Stimulated activated memory B cell treated with anti-CD40 and anti-IgM and Interleukin-4, amounts not matched to agents 10 μg/mL and 1 μg/mL and 100 μg/mL, for 72 hours (primary cell): Measurements from ENCODE around the gene MCF2L2.
"Not testable (repeated sequence)": the region's sequence is repeated elsewhere in the genome, so short reads cannot be mapped to it uniquely, and the experiment has no call there.

Experiments
- ATAC-seq: fragments of 150-1000 bp; cut with Tn5 transposase; 2 replicates; pipeline ENCODE4 v1.10.0; 2021
- H3K27ac Mint-ChIP-seq: one replicate; pipeline ENCODE4 v1.8.0; 2022; ENCODE audit warnings: mild to moderate bottlenecking, mixed read lengths
- H3K27me3 Mint-ChIP-seq: one replicate; pipeline ENCODE4 v1.8.0; 2022; ENCODE audit warnings: mixed read lengths
- H3K36me3 Mint-ChIP-seq: one replicate; pipeline ENCODE4 v1.8.0; 2022; ENCODE audit warnings: mixed read lengths
- H3K4me1 Mint-ChIP-seq: one replicate; pipeline ENCODE4 v1.8.0; 2022; ENCODE audit warnings: mixed read lengths
- H3K4me3 Mint-ChIP-seq: one replicate; pipeline ENCODE4 v1.8.0; 2022; ENCODE audit warnings: mild to moderate bottlenecking, moderate library complexity, mixed read lengths
- H3K9me3 Mint-ChIP-seq: one replicate; pipeline ENCODE4 v1.8.0; 2022; ENCODE audit warnings: mixed read lengths

MCF2L2 gene

DNA sequence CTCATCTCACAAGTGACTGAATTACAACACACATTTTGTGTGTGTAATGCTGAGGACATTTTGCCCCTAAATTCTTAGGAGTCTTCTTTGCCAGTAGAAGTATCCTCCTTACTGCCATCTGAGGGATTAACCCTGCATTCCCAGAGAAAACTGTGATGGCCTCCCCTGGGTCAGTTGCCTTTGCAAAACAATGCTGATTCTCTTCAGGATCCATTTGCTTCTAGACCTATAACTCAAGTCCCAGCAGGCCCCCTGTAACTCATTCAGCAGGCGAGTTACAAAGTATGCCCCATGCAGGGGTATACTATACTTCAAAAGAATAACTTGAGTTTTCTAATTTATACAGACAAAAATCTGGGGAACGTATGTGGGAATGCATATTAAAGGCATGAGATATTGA, 6.6 kb upstream of the MCF2L2 start:
- peaks cover 8% of the 10 kb centered on the region for H3K27me3 Mint-ChIP-seq
- ATAC-seq: no peak
- no peak overlapping the region for H3K27ac Mint-ChIP-seq
- H3K4me3 Mint-ChIP-seq: no peak overlapping the region
- no peaks in the 10 kb centered on the region for H3K9me3 Mint-ChIP-seq
- H3K36me3 Mint-ChIP-seq: no peaks in the 10 kb centered on the region
- peaks cover 19% of the 10 kb centered on the region for H3K4me1 Mint-ChIP-seq

DNA sequence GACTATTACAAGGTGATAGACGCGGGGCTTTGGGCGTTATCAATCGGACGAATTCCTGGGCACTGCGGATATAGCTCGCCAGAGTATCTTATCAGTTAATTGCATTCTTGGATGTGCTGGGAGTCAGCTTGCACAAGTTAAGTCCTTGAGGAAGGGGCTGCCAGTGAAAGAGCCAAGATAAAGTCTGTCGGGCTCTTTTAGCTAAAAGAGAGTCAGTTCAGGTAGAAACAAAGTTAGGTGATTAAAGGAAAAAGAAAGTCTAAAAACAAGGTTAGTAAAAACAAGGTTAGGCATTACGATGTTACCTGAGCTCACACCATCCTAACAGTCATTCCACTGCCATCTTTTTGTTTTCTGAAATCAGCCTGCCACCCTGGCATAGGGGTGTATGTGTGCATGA, 6.1 kb upstream of the MCF2L2 start:
- H3K4me1 Mint-ChIP-seq: peaks cover 19% of the 10 kb centered on the region
- H3K36me3 Mint-ChIP-seq: no peaks in the 10 kb centered on the region
- no peak for ATAC-seq
- H3K27ac Mint-ChIP-seq: no peak overlapping the region
- H3K4me3 Mint-ChIP-seq: no peak overlapping the region
- peaks cover 13% of the 10 kb centered on the region for H3K27me3 Mint-ChIP-seq
- H3K9me3 Mint-ChIP-seq: no peaks in the 10 kb centered on the region

DNA sequence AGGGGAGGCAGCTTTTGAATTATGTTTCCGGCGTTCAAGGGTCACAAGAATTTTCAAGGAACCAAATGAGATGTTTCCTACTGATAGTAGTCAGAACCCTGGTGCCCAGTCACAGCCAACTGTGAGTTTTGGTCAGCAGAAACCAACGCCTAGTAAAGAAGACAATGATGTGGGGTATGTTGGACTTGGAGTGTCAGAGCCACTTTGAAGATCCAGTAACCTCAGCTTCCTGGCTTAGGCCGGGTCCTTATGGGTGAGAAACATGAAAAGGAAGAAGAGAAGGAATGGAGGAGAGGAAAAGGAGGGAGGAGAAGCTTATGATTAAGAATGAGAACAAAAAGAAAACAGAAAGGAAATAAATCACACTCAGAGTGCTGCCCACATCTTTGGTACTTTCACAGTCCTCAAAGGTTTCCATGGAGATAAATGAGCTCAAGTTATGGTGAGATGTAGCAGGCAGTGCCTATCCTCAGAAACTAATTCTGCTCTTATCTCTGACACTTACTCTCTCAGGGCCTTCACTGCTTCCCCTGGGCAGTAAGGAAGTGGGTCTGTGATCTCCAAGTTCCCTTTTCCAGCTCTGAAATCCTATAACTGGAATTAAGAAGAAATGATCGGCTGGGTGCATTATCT, 2.0 kb upstream of the MCF2L2 start:
- H3K27ac Mint-ChIP-seq: no peak overlapping the region
- ATAC-seq: no peak
- H3K4me1 Mint-ChIP-seq: peaks cover 16% of the 10 kb centered on the region
- H3K9me3 Mint-ChIP-seq: no peaks in the 10 kb centered on the region
- no peaks in the 10 kb centered on the region for H3K36me3 Mint-ChIP-seq
- H3K27me3 Mint-ChIP-seq: peaks cover 35% of the 10 kb centered on the region
- H3K4me3 Mint-ChIP-seq: no peak overlapping the region

GRCh38 chr3:183427876-183428446, 458 bp downstream of the MCF2L2 start:
- H3K4me1 Mint-ChIP-seq: peaks cover 15% of the 10 kb centered on the region
- H3K27me3 Mint-ChIP-seq: peaks cover 35% of the 10 kb centered on the region
- peak; percentile 61 for ATAC-seq
- no peaks in the 10 kb centered on the region for H3K9me3 Mint-ChIP-seq
- H3K4me3 Mint-ChIP-seq: peak overlapping the region; percentile 86
- peak overlapping the region; percentile 82 for H3K27ac Mint-ChIP-seq
- no peaks in the 10 kb centered on the region for H3K36me3 Mint-ChIP-seq

DNA sequence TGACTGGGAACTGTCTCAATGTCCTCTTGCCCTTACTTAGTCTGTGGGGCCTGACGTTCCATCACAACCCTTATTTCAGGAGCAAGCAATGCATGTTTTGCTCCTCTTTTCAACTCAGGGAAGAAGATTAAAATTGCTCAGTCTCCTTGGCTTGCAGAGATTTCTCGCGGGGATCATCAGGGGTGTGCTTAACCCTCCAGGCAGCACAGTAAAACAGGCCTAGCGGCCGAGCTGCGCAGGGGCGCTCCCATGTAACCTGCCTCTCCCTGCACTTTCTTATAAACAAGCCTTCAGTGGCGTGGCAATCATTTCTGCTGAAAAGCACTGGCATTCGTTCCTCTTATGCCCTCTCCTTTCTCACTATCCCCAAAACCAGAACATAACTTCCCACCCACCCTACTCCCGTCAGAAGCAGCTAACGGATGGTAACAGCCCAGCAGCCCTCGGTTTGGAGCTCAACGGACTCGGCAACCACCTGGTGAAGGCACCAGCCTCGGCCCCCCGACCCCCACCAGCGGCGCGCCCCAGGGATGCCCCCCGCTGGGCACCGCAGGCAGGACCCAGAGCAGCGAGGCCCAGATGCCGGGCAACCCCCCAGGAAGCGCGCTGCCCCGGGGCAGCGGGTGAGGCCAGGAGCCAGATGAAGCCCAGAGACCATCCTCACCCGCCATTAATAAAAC, 1.1 kb downstream of the MCF2L2 start:
- H3K4me3 Mint-ChIP-seq: peak overlapping the region; percentile 86
- peak overlapping the region; percentile 82 for H3K27ac Mint-ChIP-seq
- no peak for ATAC-seq
- no peaks in the 10 kb centered on the region for H3K36me3 Mint-ChIP-seq
- H3K4me1 Mint-ChIP-seq: peaks cover 15% of the 10 kb centered on the region
- peaks cover 35% of the 10 kb centered on the region for H3K27me3 Mint-ChIP-seq
- no peaks in the 10 kb centered on the region for H3K9me3 Mint-ChIP-seq

DNA sequence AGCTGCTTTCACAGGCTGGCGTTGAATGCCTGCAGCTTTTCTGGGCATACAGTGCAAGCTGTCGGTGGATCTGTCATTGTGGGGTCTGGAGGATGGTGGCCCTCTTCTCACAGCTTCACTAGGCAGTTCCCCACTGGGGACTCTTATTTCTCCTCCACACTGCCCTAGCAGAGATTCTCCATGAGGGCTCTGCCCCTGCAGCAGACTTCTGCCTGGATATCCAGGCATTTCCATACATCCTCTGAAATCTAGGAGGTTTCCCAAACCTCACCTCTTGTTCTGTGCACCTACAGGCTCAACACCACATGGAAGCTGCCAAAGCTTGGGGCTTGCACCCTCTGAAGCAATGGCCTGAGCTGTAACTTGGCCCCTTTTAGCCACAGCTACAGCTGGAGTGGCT, 9.6 kb downstream of the MCF2L2 start:
- ATAC-seq, H3K4me3 Mint-ChIP-seq, H3K27ac Mint-ChIP-seq, H3K4me1 Mint-ChIP-seq: not testable (repeated sequence)
- peaks cover 20% of the 10 kb centered on the region for H3K27me3 Mint-ChIP-seq
- peaks cover 23% of the 10 kb centered on the region for H3K9me3 Mint-ChIP-seq
- peaks cover 25% of the 10 kb centered on the region for H3K36me3 Mint-ChIP-seq

GRCh38 chr3:183411216-183411922, 17.1 kb downstream of the MCF2L2 start:
- H3K36me3 Mint-ChIP-seq: no peaks in the 10 kb centered on the region
- no peaks in the 10 kb centered on the region for H3K4me1 Mint-ChIP-seq
- ATAC-seq: no peak
- H3K9me3 Mint-ChIP-seq: no peaks in the 10 kb centered on the region
- no peak overlapping the region for H3K27ac Mint-ChIP-seq
- peaks cover 25% of the 10 kb centered on the region for H3K27me3 Mint-ChIP-seq
- H3K4me3 Mint-ChIP-seq: no peak overlapping the region

DNA sequence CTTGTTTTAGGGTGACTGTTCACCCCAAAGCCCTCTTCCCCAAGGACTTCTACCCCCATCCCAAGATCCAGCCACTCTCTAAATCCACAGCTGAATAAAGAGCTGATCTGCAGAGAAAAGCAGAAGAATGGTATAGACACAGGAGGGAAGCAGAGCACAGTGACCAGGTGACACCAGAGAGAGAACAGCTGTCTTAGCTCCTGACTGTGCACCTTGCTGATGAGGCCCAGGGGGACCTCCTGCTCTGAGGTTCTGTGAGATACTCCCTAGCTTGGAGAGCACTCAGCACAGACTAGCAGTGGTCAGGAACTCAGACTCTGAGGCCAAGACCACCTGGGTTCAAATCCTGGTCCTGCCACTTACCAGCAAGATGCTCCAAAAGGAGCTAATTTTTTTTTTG, 17.7 kb downstream of the MCF2L2 start:
- H3K4me1 Mint-ChIP-seq: no peaks in the 10 kb centered on the region
- peaks cover 24% of the 10 kb centered on the region for H3K27me3 Mint-ChIP-seq
- no peaks in the 10 kb centered on the region for H3K9me3 Mint-ChIP-seq
- H3K36me3 Mint-ChIP-seq: no peaks in the 10 kb centered on the region
- H3K4me3 Mint-ChIP-seq: no peak overlapping the region
- no peak for ATAC-seq
- no peak overlapping the region for H3K27ac Mint-ChIP-seq

GRCh38 chr3:183410280-183410679, 18.1 kb downstream of the MCF2L2 start:
- H3K27me3 Mint-ChIP-seq: peaks cover 19% of the 10 kb centered on the region
- H3K27ac Mint-ChIP-seq: no peak overlapping the region
- H3K9me3 Mint-ChIP-seq: no peaks in the 10 kb centered on the region
- H3K36me3 Mint-ChIP-seq: no peaks in the 10 kb centered on the region
- H3K4me3 Mint-ChIP-seq: no peak overlapping the region
- no peak for ATAC-seq
- H3K4me1 Mint-ChIP-seq: no peaks in the 10 kb centered on the region

DNA sequence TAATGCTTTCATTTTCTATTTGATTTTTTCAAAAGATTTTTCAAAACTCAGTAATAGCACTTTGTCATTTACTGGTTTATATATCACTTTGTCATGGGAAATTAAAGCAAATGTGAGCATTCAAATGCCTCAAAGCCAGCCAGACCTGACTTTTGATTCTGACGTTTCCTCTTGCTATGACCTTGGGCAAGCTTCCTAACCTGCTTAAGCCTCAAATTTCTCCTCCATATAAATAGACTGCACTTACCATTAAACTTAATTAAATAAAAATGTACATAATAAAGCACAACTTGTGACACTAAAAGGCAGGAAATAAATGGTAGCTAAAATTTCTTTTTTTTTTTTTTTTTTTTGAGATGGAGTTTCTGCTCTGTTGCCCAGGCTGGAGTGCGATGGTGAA, 19.2 kb downstream of the MCF2L2 start:
- Mint-ChIP-seq H3K27me3 (peaks cover 9% of the 10 kb centered on the region), H3K4me3 (no peak overlapping the region), H3K9me3 (no peaks in the 10 kb centered on the region), H3K36me3 (no peaks in the 10 kb centered on the region), H3K27ac (no peak overlapping the region), H3K4me1 (no peaks in the 10 kb centered on the region)
- ATAC-seq: no peak

- Mint-ChIP-seq H3K4me1 (no peaks in the 10 kb centered on the region), H3K27ac (no peak overlapping the region), H3K36me3 (no peaks in the 10 kb centered on the region), H3K9me3 (no peaks in the 10 kb centered on the region), H3K4me3 (no peak overlapping the region), H3K27me3 (peaks cover 7% of the 10 kb centered on the region)
- ATAC-seq: no peak
These were observed 26.7 kb downstream of the MCF2L2 start for GRCh38 chr3:183401678-183402077.

- Mint-ChIP-seq H3K27me3 (peaks cover 18% of the 10 kb centered on the region), H3K36me3 (no peaks in the 10 kb centered on the region), H3K9me3 (no peaks in the 10 kb centered on the region), H3K4me3 (no peak overlapping the region), H3K27ac (no peak overlapping the region), H3K4me1 (no peaks in the 10 kb centered on the region)
- ATAC-seq: no peak
These were observed 28.1 kb downstream of the MCF2L2 start for GRCh38 chr3:183400352-183400751.

- peaks cover 42% of the 10 kb centered on the region for H3K27me3 Mint-ChIP-seq
- no peak overlapping the region for H3K27ac Mint-ChIP-seq
- H3K36me3 Mint-ChIP-seq: no peaks in the 10 kb centered on the region
- H3K4me1 Mint-ChIP-seq: no peaks in the 10 kb centered on the region
- no peak overlapping the region for H3K4me3 Mint-ChIP-seq
- ATAC-seq: no peak
- no peaks in the 10 kb centered on the region for H3K9me3 Mint-ChIP-seq
These were observed 31.6 kb downstream of the MCF2L2 start for GRCh38 chr3:183396662-183397391.

GRCh38 chr3:183394150-183394549, 34.3 kb downstream of the MCF2L2 start:
- no peak overlapping the region for H3K4me3 Mint-ChIP-seq
- H3K9me3 Mint-ChIP-seq: no peaks in the 10 kb centered on the region
- no peaks in the 10 kb centered on the region for H3K4me1 Mint-ChIP-seq
- no peak for ATAC-seq
- H3K27ac Mint-ChIP-seq: no peak overlapping the region
- H3K36me3 Mint-ChIP-seq: no peaks in the 10 kb centered on the region
- peaks cover 34% of the 10 kb centered on the region for H3K27me3 Mint-ChIP-seq

- Mint-ChIP-seq H3K4me3 (no peak overlapping the region), H3K27me3 (peaks cover 34% of the 10 kb centered on the region), H3K36me3 (no peaks in the 10 kb centered on the region), H3K4me1 (no peaks in the 10 kb centered on the region), H3K9me3 (no peaks in the 10 kb centered on the region), H3K27ac (no peak overlapping the region)
- no peak for ATAC-seq
These were observed 34.8 kb downstream of the MCF2L2 start for GRCh38 chr3:183393625-183394024.
